HepG2 (cell line): Measurements from ENCODE around the gene OPA3. TPM values are rescaled to one million over a fixed set of nuclear protein-coding genes. Genes with fewer than 3 reads are reported as not detected.
A peak's percentile ranks its signal among the peaks of the same experiment; 100 is the strongest.

Source experiments
- ATM ChIP-seq: fragments of 450-650 bp; IDR thresholded peaks from 2 replicates; pipeline ENCODE4 v1.7.1; 2017; ENCODE audit warnings: mild to moderate bottlenecking, borderline replicate concordance
- ESRRA ChIP-seq: sonication (generic); formaldehyde crosslinking; IDR thresholded peaks from 2 replicates; pipeline ENCODE4 v1.5.1; 2020; ENCODE audit warnings: mild to moderate bottlenecking, low read depth, missing genetic modification reagents
- ETV5 ChIP-seq: IDR thresholded peaks from 2 replicates; pipeline ENCODE4 v1.6.1; 2018; ENCODE audit warnings: missing biosample characterization, missing genetic modification reagents, inconsistent platforms, borderline replicate concordance
- GFI1 ChIP-seq: sonication (generic); formaldehyde crosslinking; IDR thresholded peaks from 2 replicates; pipeline ENCODE4 v1.5.0; 2020; ENCODE audit warnings: missing genetic modification reagents, mild to moderate bottlenecking, borderline replicate concordance
- HINFP ChIP-seq: sonication (generic); formaldehyde crosslinking; IDR thresholded peaks from 2 replicates; pipeline ENCODE4 v1.4.0; 2020; ENCODE audit warnings: low read depth, mild to moderate bottlenecking, missing genetic modification reagents
- HNF4G ChIP-seq, 2 experiments: sonication (generic) in 1 of 2; formaldehyde crosslinking in 1 of 2; IDR thresholded peaks; 2 replicates each; pipeline versions ENCODE4 v1.4.0 to v1.6.1; 2011 to 2020; ENCODE audit warnings: borderline replicate concordance in 2 of 2, low read depth in 2 of 2, mild to moderate bottlenecking in 2 of 2, low read length in 1 of 2, missing genetic modification reagents in 1 of 2, moderate library complexity in 1 of 2
- HNRNPLL ChIP-seq: fragments of 200-400 bp; formaldehyde crosslinking; IDR thresholded peaks from 2 replicates; pipeline ENCODE4 v1.6.1; 2017; ENCODE audit warnings: mild to moderate bottlenecking, low read depth, low read length; ENCODE audit not compliant: poor library complexity, severe bottlenecking
- KLF16 ChIP-seq, 2 experiments: sonication (generic) in 1 of 2; formaldehyde crosslinking in 1 of 2; IDR thresholded peaks; 2 replicates each; pipeline versions ENCODE4 v1.6.1 to v1.8.0; 2016 to 2023; ENCODE audit warnings: missing genetic modification reagents in 2 of 2, missing compliant biosample characterization in 1 of 2
- MED13 ChIP-seq: sonication (generic); formaldehyde crosslinking; IDR thresholded peaks from 2 replicates; pipeline ENCODE4 v1.5.0; 2020; ENCODE audit warnings: missing genetic modification reagents
- NFYC ChIP-seq: IDR thresholded peaks from 2 replicates; pipeline ENCODE4 v1.6.1; 2016; ENCODE audit warnings: missing genetic modification reagents, missing compliant biosample characterization
- NR2F6 ChIP-seq, 2 experiments: IDR thresholded peaks; 2 replicates each; pipeline ENCODE4 v1.6.1; 2016; ENCODE audit warnings: antibody characterized with exemption in 1 of 2, mild to moderate bottlenecking in 1 of 2
- SAP130 ChIP-seq: IDR thresholded peaks from 2 replicates; pipeline ENCODE4 v1.6.1; 2016; ENCODE audit warnings: low read depth
- SP1 ChIP-seq, 2 experiments: fragments of 450-650 bp in 1 of 2; sonication (generic) in 1 of 2; formaldehyde crosslinking in 1 of 2; IDR thresholded peaks; 2 replicates each; pipeline versions ENCODE4 v1.4.0 to v1.6.1; 2016 to 2020; ENCODE audit warnings: missing genetic modification reagents in 1 of 2
- YEATS4 ChIP-seq: sonication (generic); formaldehyde crosslinking; IDR thresholded peaks from 2 replicates; pipeline ENCODE4 v1.4.0; 2020; ENCODE audit warnings: missing genetic modification reagents, borderline replicate concordance
- ZMYM3 ChIP-seq: sonication (generic); formaldehyde crosslinking; IDR thresholded peaks from 2 replicates; pipeline ENCODE4 v1.5.1; 2020; ENCODE audit warnings: mild to moderate bottlenecking, missing genetic modification reagents
- ZSCAN22 ChIP-seq: sonication (generic); formaldehyde crosslinking; IDR thresholded peaks from 2 replicates; pipeline ENCODE4 v1.4.0; 2020; ENCODE audit warnings: mild to moderate bottlenecking, missing genetic modification reagents
- polyA plus RNA-seq, 8 experiments: library from polyadenylated mRNA; depleted of rRNA in 3 of 8; stranded (reverse) in 7 of 8; unstranded in 1 of 8; fragments of >200 nt; fragmentation: Illumina TruSeq in 4 of 8; extraction: Trizol in 4 of 8; gene quantifications; 2 replicates each; pipeline versions ENCODE4 v1.2.1 to v1.2.3, GENCODE V29; 2011 to 2016; ENCODE audit warnings: low read depth in 4 of 8, missing spikeins in 1 of 8, mixed read lengths in 1 of 8; ENCODE audit not compliant: insufficient read depth in 1 of 8
- total RNA-seq, 5 experiments: library from RNA; depleted of rRNA; stranded (reverse); fragments of >200 nt; fragmentation: Illumina TruSeq; extraction: Trizol; gene quantifications; 2 replicates each; pipeline ENCODE4 v1.2.3, GENCODE V29; 2016; ENCODE audit warnings: low read depth in 1 of 5
- TF ChIP-seq, protein P1 (sequence below): sonication (generic); formaldehyde crosslinking; IDR thresholded peaks from 2 replicates; pipeline ENCODE4 v1.4.0; 2020; ENCODE audit warnings: missing genetic modification reagents
- TF ChIP-seq, protein P2 (sequence below): sonication (generic); formaldehyde crosslinking; IDR thresholded peaks from 2 replicates; pipeline ENCODE4 v1.8.0; 2022; ENCODE audit warnings: missing genetic modification reagents, mild to moderate bottlenecking, borderline replicate concordance
- TF ChIP-seq, protein P3 (sequence below): sonication (generic); formaldehyde crosslinking; IDR thresholded peaks from 2 replicates; pipeline ENCODE4 v1.4.0; 2020; ENCODE audit warnings: missing genetic modification reagents
- TF ChIP-seq, protein P4 (sequence below): sonication (generic); formaldehyde crosslinking; conservative IDR thresholded peaks from 2 replicates; pipeline ENCODE4 v1.8.1; 2023; ENCODE audit warnings: missing genetic modification reagents

The OPA3 gene
- total and polyA plus RNA-seq, 2 of the 13 experiments (the other 11 are each of a cell fraction or from before 2014, with no cell fraction given): 8.3 to 17.7 TPM

GRCh38 chr19:45492627-45493470 is 91.8 kb downstream of the OPA3 start (continued):
- TF ChIP-seq ETV5 (CRISPR knock-in tag) (0 out of 2 replicates have a peak, but pooled peaks have one; percentile 24), MED13 (CRISPR knock-in tag) (no peak), HNF4G (IDR thresholded peaks at IDR 0.05; ENCODE audit: borderline replicate concordance, low read depth, low read length) (no peak), HNF4G (CRISPR knock-in tag; IDR thresholded peaks at IDR 0.05; ENCODE audit: borderline replicate concordance, low read depth) (0 out of 2 replicates have a peak, but pooled peaks have one; percentile 26), KLF16 (CRISPR knock-in tag; IDR thresholded peaks at IDR 0.05) (no peak; a peak in 1 of 4 replicates), ESRRA (CRISPR knock-in tag) (no peak), SAP130 (CRISPR knock-in tag) (peak; percentile 60), ZSCAN22 (CRISPR knock-in tag) (0 out of 2 replicates have a peak, but pooled peaks have one; percentile 38), NR2F6 (IDR thresholded peaks at IDR 0.05) (0 out of 2 replicates have a peak, but pooled peaks have one; percentile 10), NR2F6 (CRISPR knock-in tag; IDR thresholded peaks at IDR 0.05) (no peak), YEATS4 (CRISPR knock-in tag) (peak; percentile 63), HINFP (CRISPR knock-in tag) (0 out of 2 replicates have a peak, but pooled peaks have one; percentile 44), ZMYM3 (CRISPR knock-in tag) (0 out of 2 replicates have a peak, but pooled peaks have one; percentile 21), HNRNPLL (peak; percentile 22), GFI1 (CRISPR knock-in tag) (0 out of 2 replicates have a peak, but pooled peaks have one; percentile 38), ATM (no peak), SP1 (IDR thresholded peaks at IDR 0.05) (no peak), SP1 (CRISPR knock-in tag; IDR thresholded peaks at IDR 0.05) (0 out of 2 replicates have a peak, but pooled peaks have one; percentile 27), NFYC (peak; percentile 60)
- TF ChIP-seq, protein P1, sequence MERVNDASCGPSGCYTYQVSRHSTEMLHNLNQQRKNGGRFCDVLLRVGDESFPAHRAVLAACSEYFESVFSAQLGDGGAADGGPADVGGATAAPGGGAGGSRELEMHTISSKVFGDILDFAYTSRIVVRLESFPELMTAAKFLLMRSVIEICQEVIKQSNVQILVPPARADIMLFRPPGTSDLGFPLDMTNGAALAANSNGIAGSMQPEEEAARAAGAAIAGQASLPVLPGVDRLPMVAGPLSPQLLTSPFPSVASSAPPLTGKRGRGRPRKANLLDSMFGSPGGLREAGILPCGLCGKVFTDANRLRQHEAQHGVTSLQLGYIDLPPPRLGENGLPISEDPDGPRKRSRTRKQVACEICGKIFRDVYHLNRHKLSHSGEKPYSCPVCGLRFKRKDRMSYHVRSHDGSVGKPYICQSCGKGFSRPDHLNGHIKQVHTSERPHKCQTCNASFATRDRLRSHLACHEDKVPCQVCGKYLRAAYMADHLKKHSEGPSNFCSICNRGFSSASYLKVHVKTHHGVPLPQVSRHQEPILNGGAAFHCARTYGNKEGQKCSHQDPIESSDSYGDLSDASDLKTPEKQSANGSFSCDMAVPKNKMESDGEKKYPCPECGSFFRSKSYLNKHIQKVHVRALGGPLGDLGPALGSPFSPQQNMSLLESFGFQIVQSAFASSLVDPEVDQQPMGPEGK (CRISPR knock-in tag): peak; percentile 81
- TF ChIP-seq, protein P2, sequence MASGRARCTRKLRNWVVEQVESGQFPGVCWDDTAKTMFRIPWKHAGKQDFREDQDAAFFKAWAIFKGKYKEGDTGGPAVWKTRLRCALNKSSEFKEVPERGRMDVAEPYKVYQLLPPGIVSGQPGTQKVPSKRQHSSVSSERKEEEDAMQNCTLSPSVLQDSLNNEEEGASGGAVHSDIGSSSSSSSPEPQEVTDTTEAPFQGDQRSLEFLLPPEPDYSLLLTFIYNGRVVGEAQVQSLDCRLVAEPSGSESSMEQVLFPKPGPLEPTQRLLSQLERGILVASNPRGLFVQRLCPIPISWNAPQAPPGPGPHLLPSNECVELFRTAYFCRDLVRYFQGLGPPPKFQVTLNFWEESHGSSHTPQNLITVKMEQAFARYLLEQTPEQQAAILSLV (CRISPR knock-in tag): no peak
- TF ChIP-seq, protein P3, sequence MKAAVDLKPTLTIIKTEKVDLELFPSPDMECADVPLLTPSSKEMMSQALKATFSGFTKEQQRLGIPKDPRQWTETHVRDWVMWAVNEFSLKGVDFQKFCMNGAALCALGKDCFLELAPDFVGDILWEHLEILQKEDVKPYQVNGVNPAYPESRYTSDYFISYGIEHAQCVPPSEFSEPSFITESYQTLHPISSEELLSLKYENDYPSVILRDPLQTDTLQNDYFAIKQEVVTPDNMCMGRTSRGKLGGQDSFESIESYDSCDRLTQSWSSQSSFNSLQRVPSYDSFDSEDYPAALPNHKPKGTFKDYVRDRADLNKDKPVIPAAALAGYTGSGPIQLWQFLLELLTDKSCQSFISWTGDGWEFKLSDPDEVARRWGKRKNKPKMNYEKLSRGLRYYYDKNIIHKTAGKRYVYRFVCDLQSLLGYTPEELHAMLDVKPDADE: 0 out of 2 replicates have a peak, but pooled peaks have one; percentile 25
- TF ChIP-seq, protein P4, sequence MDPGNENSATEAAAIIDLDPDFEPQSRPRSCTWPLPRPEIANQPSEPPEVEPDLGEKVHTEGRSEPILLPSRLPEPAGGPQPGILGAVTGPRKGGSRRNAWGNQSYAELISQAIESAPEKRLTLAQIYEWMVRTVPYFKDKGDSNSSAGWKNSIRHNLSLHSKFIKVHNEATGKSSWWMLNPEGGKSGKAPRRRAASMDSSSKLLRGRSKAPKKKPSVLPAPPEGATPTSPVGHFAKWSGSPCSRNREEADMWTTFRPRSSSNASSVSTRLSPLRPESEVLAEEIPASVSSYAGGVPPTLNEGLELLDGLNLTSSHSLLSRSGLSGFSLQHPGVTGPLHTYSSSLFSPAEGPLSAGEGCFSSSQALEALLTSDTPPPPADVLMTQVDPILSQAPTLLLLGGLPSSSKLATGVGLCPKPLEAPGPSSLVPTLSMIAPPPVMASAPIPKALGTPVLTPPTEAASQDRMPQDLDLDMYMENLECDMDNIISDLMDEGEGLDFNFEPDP (CRISPR knock-in tag): 0 out of 2 replicates have a peak, but pooled peaks have one; percentile 44
